ENCODE measurements around the gene LGALS4.
"Not testable (repeated sequence)": the region's sequence is repeated elsewhere in the genome, so short reads cannot be mapped to it uniquely, and the experiment has no call there.

Gene LGALS4

DNA sequence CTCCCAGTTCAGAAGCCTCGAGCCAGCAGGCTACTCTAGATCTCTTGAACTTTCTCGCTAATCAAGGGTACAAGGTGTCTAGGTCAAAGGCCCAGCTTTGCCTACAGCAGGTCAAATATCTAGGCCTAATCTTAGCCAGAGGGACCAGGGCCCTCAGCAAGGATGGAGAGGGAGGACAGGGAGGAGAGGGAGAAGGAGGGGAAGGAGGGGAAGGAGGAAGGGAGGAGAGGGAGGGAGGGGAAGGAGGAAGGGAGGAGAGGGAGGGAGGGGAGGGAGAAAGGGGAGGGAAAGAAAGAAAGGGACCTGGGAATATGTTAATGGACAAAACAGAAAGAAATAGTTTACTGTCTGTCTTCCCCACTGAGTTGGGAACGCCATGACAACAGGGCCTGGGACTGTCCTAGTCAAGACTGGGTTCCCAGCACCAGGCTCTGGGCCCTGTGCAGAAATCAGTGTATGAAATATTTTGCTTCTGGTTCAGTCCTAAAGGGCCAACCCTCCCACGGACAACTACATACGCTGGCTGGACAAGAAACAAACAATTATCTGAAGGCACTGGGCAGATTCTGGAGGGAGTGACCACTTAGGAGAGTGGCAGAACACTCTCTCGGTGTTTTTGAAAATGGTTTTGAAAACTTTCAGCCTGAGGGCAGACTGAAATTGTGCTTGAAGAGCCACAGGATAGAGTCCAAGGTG is 14.3 kb upstream of the LGALS4 start:
- in situ Hi-C loops (cut with HindIII; ENCODE audit: low sequenced_read_pairs) = no loop called here

DNA sequence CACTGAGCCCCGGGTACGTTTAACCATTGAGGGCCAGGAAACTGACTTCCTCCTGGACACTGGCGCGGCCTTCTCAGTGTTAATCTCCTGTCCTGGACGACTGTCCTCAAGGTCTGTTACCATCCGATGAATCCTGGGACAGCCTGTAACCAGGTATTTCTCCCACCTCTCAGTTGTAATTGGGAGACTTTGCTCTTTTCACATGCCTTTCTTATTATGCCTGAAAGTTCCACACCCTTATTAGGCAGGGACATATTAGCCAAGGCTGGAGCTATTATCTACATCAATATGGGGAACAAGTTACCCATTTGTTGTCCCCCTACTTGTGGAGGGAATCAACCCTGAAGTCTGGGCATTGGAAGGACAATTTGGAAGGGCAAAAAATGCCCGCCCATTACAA is 13.2 kb upstream of the LGALS4 start:
- in situ Hi-C loops (cut with HindIII; ENCODE audit: low sequenced_read_pairs) = not testable (repeated sequence)

DNA sequence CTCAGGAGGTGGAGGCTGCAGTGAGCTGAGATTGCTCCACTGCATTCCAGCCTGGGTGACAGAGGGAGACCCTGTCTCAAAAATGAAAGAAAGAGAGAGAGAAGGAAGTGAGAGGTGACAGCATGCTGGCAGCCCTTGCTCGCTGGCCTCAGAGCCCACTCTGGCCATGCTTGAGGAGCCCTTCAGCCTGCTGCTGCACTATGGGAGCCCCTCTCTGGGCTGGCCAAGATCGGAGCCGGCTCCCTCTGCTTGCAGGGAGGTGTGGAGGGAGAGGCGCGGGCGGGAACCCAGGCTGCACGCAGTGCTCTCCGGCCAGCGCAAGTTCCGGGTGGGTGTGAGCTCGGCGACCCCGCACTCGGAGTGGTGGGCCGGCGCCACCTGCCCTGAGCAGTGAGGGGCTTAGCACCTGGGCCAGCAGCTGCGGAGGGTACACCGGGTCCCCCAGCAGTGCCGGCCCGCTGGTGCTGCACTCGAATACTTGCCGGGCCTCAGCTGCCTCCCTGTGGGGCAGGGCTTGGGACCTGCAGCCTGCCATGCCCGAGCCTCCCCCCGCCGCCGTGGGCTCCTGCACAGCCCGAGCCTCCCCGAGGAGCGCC is 8.6 kb upstream of the LGALS4 start:
- in situ Hi-C loops (cut with HindIII; ENCODE audit: low sequenced_read_pairs) = not testable (repeated sequence)

DNA sequence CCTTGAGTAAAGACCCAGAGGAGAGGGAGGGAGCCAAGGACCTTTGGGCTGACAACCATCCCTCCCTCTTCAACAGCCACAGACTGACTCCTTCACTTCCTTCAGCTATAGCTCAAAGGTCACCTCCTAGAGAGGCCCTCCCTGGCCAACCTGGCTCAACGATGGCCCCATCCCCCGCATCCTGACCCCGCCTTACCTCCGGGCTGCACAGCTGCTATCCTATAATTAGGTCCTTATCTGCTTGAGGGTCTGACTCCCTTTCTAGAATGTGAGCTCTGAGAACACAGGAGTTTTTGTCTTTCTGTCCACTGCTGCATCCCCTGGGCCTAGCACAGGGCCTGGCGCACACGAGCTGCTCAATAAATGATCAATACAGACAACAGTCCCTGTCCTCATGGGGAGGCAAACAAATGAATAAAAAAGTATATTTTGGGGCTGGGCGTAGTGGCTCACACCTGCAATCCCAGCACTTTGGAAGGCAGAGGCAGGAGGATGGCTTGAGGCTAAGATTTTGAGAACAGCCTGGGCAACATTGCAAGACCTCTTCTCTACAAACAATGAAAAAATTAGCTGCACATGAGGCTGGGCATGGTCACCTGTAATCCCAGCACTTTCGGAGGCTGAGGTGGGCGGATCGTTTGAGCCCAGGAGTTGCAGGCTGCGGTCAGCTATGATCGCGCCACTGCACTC is 6.6 kb upstream of the LGALS4 start:
- in situ Hi-C loops (cut with HindIII; ENCODE audit: low sequenced_read_pairs) = no loop called here

DNA sequence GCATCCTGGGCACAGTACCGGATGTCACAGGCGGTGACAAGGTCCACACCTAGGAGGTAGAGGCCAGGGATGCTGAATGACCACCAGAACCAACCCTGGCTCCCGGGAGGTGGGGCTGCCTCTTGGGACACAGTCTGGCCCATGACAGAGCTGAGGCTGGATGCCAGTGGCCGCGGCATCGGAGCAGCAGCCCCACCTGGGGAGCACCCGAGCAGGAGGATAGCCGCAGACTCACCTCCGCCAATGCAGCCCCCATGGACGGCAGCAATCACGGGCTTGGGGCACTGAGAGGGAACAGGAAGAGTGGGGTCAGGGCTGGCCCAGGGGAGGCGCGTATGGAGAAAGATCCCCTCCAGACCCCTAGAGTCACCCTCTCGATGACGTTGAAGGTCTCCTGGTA is 4.3 kb upstream of the LGALS4 start:
- in situ Hi-C loops (cut with HindIII; ENCODE audit: low sequenced_read_pairs) = no loop called here

DNA sequence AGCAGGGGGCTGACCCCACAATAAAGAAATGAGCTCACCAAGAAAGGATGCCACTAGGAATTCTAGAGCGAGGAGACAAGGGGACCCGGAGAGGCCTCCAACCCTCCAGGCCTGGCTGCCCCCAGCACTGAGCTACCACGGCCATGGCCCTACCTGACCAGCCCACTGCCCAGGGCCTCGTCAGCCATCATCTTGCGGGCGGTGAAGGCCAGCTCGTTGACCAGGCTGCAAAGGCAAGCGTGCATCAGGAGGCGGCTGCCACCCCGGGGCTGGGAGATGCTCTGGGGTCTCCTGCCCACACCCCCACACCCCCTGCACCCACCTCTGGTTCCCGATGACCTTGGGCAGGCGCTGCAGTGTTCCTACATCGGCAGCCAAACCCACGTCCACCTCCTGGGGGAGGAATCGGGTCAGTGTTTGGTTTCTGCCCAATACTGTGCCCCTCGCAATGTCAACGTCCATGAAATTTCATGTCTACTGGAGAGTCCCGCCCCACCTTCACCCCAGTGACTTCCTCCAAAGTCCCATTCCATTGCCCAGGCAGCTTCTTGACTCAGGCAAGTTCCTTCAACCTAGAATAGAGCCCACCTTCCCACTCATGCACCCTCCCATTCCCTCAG is 3.5 kb upstream of the LGALS4 start:
- in situ Hi-C loops (cut with HindIII; ENCODE audit: low sequenced_read_pairs) = no loop called here

DNA sequence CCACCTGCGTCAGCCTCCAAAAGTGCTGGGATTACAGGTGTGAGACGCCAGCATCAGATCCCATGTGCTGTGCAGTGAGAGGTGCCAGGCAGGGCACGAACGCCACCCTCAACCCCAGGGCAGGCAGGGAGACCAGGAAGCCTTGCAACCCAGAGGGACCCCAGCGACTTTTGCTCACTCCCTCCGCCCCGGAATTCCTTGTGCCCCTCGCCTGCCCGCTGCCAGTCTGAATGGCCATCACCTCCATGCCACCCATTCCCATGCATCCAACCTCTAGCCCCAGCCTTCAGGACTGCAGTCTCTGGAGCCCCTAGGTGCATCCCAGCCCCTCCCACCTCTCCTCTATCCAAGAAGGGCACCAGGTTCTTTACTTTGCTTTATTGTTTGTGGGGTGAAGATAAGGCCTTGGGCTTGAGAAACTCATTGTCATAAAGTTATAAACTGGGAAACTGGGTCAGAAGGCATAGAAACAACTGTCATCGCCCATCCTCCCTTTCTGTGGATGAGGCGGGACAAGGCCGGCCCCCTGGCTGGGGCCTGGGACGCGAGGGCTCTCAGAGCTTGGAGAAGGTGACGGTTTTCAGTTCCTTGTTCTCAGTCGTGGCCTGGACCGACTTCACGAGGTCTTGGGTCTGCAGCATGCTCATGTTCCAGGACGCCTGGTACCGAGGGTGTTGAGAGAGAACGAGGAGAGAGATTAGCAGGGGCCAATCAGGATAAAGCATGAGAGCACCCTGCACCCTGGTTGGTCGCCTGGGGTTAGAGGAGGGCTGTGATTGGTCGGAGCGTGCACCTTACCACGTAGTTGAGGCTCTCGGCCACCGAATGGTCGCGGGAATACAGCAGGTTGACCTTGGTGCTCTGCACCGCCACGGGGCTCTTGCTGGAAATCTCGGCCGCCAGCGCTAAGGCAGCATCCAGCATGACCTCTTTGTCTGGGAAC is 2.6 kb upstream of the LGALS4 start:
- in situ Hi-C loops (cut with HindIII; ENCODE audit: low sequenced_read_pairs) = no loop called here

DNA sequence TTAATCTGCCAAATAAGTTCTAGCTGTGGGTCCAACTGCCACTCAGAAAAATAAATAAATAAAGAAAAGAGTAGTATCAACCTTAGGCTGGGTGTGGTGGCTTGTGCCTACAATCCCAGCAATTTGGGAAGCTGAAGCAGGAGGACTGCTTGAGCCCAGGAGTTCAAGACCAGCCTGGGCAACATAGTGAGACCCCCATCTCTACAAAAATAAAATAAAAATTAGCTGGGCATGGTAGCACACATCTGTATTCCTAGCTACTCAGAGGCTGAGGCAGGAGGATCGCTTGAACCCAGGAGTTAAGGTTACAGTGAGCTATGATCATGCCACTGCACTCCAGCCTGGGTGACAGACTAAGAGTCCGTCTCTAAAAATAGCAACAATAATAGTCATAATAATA is 1.2 kb upstream of the LGALS4 start:
- in situ Hi-C loops (cut with HindIII; ENCODE audit: low sequenced_read_pairs) = not testable (repeated sequence)

DNA sequence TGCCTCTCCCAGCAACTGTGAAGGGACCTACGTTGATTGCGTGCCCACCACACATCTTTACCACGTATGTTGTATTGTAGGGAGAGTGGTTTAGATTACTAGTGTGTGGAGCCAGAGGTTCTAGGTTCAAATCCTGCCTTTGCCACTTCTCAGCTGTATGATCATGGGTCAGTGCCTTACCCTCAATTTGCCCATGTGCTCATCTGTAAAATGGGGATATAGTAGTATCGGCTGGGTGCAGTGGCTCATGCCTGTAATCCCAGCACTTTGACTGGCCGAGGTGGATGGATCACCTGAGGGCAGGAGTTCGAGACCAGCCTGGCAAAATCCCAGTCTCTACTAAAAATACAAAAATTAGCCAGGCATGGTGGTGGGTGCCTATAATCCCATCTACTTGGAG is 578 bp upstream of the LGALS4 start:
- in situ Hi-C loops (cut with HindIII; ENCODE audit: low sequenced_read_pairs) = no loop called here

DNA sequence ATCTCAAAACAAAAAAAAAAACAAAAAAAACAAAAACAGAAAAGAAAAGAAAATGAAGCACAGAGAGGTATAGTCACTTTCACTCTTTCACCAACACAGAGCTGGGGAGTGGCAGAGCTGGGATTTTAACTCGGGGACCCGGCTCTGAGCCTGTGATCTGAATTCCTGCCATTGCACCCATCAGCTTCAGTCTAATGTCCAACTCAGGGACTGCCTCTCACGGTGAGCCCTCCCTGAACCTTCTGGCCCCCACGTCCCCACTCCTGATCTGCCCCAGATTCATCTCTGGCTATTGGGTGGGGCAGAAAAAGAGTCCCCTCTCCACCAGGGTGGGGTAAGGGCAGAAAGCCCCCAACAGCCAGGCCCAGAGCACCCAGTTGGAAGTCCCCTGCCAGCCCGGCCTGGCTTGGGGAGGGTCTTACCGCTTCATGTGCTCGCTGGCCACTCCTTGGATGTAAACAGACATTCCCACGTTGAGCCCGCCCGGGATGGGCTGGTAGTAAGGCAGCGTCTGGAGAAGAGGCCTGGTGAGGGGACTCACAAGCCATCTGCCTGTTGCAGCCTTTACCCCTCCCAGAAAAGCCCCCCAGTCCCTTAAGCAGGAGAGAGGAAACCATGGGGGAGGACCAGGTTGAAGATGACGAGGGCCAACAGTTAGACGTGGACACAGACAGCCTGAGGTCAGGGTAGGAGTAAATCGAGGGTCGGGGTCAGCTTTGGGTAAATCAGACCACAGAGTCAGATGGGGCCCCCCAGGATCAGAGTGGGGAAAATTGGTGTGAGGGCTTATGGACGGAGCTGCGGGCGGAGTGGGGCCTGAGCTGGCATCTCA is 520 bp downstream of the LGALS4 start:
- in situ Hi-C loops (cut with HindIII; ENCODE audit: low sequenced_read_pairs) = no loop called here

DNA sequence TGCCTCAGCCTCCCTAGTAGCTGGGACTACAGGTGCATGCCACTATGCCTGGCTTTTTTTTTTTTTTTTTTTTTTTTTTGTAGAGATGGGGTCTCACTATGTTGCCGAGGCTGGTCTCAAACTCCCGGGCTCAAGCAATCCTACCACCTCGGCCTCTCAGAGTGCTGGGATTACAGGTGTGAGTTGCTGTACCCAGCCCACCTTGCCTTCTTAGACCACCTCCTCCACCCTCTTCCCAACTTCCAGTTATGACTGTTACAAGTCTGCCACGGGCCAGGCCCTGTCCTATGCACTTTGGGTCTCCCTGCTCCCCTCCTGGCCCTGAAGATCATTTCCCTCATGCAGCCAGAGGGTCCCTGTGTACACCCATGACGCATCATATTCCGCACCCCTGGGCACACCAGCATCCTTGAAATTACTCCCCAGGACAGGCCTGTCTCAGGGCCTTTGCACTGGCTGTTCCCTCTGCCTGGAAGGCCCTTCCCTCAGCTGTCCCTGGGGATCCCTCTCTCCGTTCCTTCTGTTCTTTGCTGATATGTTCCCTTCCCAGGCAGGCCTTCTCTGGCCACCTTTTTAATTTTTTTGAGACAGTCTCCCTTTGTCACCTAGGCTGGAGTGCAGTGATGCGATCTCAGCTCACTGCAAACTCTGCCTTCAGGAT is 3.0 kb downstream of the LGALS4 start:
- in situ Hi-C loops (cut with HindIII; ENCODE audit: low sequenced_read_pairs) = no loop called here

DNA sequence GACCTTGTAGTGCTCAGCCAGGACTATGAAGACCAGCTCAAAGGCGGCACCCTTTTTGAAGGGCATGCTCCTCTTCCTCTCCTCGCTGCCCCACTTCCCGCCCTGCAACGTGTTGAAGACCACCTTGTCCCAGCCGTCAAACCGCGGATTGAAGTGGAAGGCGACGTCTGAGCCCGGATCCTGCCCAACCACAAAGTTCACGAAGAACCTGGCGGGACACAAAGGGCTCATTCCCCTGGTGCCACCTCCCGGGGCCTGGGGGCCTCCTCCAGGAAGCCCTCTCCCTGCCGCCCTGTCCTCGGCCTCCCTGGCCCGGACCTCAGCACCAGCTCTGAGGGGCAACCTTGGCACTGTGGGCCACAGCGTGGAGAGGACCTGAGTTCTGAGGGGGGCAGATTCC is 4.0 kb downstream of the LGALS4 start:
- in situ Hi-C loops (cut with HindIII; ENCODE audit: low sequenced_read_pairs) = no loop called here

DNA sequence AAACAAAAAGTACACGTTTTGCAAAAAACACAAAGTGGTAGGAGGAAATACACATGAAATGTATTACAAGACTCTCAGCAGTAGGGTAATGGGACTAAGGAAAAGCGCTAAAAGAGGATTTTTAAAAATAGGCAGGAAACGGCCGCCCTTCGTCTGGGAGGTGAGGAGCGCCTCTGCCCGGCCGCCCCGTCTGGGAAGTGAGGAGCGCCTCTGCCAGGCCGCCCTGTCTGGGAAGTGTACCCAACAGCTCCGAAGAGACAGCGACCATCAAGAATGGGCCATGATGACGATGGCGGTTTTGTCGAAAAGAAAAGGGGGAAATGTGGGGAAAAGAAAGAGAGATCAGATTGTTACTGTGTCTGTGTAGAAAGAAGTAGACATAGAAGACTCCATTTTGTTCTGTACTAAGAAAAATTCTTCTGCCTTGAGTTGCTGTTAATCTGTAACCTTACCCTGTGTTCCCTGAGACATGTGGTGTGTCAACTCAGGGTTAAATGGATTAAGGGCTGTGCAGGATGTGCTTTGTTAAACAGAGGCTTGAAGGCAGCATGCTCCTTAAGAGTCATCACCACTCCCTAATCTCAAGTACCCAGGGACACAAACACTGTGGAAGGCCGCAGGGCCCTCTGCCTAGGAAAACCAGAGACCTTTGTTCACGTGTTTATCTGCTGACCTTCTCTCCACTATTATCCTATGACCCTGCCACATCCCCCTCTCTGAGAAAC is 5.2 kb downstream of the LGALS4 start:
- in situ Hi-C loops (cut with HindIII; ENCODE audit: low sequenced_read_pairs) = not testable (repeated sequence)

DNA sequence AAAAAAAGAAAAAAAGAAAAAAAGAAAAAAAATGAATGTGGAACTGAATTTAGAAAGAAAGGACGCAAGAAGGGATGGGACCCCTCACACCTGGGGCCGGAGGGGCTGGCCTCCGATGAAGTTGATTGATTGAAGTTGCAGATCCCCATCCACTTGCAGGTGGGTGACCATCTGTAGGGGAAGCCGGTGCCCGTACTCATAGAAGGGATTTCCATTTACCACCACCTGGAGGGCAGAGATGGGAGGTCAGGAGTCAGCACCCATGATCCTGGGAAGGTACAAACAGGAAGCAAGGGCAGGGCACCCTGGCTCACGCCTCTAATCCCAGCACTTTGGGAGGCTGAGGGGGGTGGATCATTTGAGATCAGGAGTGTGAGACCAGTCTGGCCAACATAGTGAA is 6.4 kb downstream of the LGALS4 start:
- in situ Hi-C loops (cut with HindIII; ENCODE audit: low sequenced_read_pairs) = no loop called here

DNA sequence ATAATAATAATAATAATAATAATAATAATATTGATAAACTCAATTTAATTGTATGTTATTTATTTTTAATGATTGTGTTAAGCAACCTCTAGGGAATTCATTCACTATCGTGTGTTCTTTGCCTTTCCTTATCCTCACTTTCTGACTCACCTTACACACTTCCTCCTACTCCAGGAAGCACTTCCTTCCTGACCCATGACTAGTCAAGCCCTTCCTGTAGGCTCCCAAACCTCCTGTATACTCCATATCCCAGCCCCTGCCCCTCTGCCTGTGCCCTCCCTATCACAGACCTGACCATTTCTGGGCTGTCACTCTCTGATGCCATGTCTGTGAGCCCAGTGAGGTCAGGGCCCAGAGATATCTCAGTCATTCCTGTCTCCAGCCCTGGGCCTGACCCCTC is 7.6 kb downstream of the LGALS4 start:
- in situ Hi-C loops (cut with HindIII; ENCODE audit: low sequenced_read_pairs) = no loop called here

DNA sequence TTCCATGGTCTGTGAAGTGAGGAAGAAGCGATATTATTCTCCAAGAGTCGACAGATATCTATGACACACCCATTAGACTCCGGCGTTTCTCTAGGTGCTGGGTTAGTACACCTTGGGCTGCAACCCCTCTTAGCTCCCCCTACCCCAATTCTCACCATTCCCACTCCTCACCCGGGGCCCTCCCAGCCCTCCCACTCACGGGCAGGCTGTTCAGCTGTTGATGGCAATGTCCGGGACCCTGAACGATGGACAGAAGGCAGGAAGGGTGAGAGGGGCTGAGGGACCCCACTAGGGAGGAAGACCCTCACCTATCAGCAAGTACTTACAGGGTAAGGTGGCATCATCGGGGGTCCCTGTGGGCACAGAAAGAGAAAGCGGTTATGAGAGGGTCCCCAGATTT is 9.2 kb downstream of the LGALS4 start:
- in situ Hi-C loops (cut with HindIII; ENCODE audit: low sequenced_read_pairs) = no loop called here

DNA sequence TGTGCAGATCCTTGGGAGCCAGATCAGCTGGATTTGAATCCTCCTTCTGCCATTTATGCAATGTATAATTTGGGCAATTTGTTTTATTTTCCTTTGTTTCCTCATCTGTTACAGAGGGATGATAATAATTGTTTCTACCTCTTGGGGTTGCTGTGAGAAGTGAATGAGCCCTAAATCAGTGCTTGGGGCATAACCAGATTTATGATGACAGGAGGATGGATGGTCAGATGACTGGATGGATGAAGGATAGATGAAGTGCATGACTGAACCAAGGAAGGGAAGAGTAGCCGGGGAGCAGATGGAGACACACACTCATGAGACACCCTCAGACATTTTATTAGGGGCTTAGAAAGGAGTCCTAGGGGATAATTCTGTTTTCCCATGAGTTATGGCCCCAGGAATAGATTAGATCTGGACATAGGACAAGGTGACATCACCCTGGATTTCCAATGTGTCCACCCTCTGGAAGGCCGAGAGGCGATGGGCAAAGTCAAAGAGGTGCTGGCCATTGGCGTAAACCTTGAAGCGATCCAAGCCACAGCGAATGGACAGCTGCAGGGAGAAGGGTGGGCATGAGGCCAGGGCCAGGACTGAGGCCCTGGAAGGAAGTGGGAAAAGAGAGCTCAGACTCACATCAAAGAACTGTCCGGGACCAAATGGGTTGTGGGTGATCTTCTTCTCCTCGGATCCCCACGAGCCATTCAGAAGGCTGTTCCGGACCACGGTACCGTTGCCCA is 11.2 kb downstream of the LGALS4 start:
- in situ Hi-C loops (cut with HindIII; ENCODE audit: low sequenced_read_pairs) = no loop called here
